HepG2 (cell line): ENCODE data around the gene USH2A. TPM values are rescaled to one million over a fixed set of nuclear protein-coding genes. Genes with fewer than 3 reads are reported as not detected.
A peak's percentile ranks its signal among the peaks of the same experiment; 100 is the strongest.

Experiments used
- ATAC-seq: fragments of 200-7000 bp; cut with Tn5 transposase; 3 replicates; pipeline ENCODE4 v1.9.1; 2020; ENCODE audit warnings: mild to moderate bottlenecking, moderate library complexity
- BruUV-seq: library from RNA; stranded (reverse); fragments of 400-500 nt; replicated peaks from 2 replicates; lab custom pipeline; 2021; lab: Mats Ljungman, UMichigan
- CTCF ChIA-PET: fragments of 300-600 bp; formaldehyde crosslinking; extraction: SDS; loops from one replicate; lab custom pipeline; 2021; ENCODE audit warnings: low total read pairs, inconsistent platforms, low intra/inter-chr PET ratio; lab: Yijun Ruan, JAX
- POLR2A ChIA-PET: fragments of 350-600 bp; sonication (Branson Sonifier 250); formaldehyde crosslinking; loops from one replicate; lab custom pipeline; 2020; ENCODE audit warnings: antibody characterized with exemption, inconsistent platforms; lab: Yijun Ruan, JAX
- DNase-seq: peaks from one replicate; pipeline ENCODE4 v3.0.0-alpha.2; 2015; ENCODE audit warnings: low spot score
- FAIRE-seq: peaks from 3 replicates; lab custom pipeline; 2011; peaks lifted over from hg19 to GRCh38; lab: Jason Lieb, UNC
- H2AFZ ChIP-seq: one replicate; pipeline ENCODE4 v1.6.1; 2011; ENCODE audit warnings: low read length, inconsistent platforms
- H3K27ac ChIP-seq: fragments of 300-600 bp; 3 replicates; pipeline ENCODE4 v1.8.0; 2011; ENCODE audit warnings: mixed run types, mild to moderate bottlenecking, mixed read lengths, low read length, inconsistent platforms; ENCODE audit not compliant: insufficient read depth; ENCODE audit errors: extremely low read length
- H3K27me3 ChIP-seq, 2 experiments: fragments of 200-600 bp in 1 of 2; 2 replicates in 1 of 2; 3 replicates in 1 of 2; pipeline versions ENCODE4 v1.6.0 to v1.8.0; 2011; ENCODE audit warnings: low read length in 2 of 2, mild to moderate bottlenecking in 2 of 2, moderate library complexity in 2 of 2, inconsistent platforms in 1 of 2; ENCODE audit not compliant: insufficient read depth in 2 of 2, control insufficient read depth in 1 of 2
- H3K36me3 ChIP-seq, 2 experiments: fragments of 200-600 bp in 1 of 2; replicated peaks in 1 of 2; 2 replicates in 1 of 2; 3 replicates in 1 of 2; pipeline versions ENCODE4 v1.5.1 to v1.8.0; 2011; ENCODE audit warnings: low read length in 2 of 2, inconsistent platforms in 1 of 2; ENCODE audit not compliant: insufficient read depth in 2 of 2, control insufficient read depth in 1 of 2
- H3K4me1 ChIP-seq: 2 replicates; pipeline ENCODE4 v1.5.1; 2012; ENCODE audit warnings: low read length, inconsistent platforms; ENCODE audit not compliant: insufficient read depth
- H3K4me2 ChIP-seq: 2 replicates; pipeline ENCODE4 v1.6.0; 2011; ENCODE audit warnings: low read depth, low read length, inconsistent platforms
- H3K4me3 ChIP-seq, 3 experiments: fragments of 200-600 bp in 1 of 3; sonication (generic), shearing (Covaris generic) in 1 of 3; replicated peaks in 1 of 3; 2 replicates each; pipeline ENCODE4 v1.5.1; 2011 to 2016; ENCODE audit warnings: low read length in 3 of 3, inconsistent platforms in 2 of 3, low read depth in 2 of 3, mild to moderate bottlenecking in 2 of 3, control low read depth in 1 of 3, mixed read lengths in 1 of 3; ENCODE audit not compliant: insufficient read depth in 1 of 3
- H3K79me2 ChIP-seq: one replicate; pipeline ENCODE4 v1.6.1; 2011; ENCODE audit warnings: low read length, inconsistent platforms; ENCODE audit not compliant: insufficient read depth
- H3K9ac ChIP-seq: 2 replicates; pipeline ENCODE4 v1.6.0; 2011; ENCODE audit warnings: mild to moderate bottlenecking, low read depth, low read length, inconsistent platforms; ENCODE audit not compliant: insufficient read depth
- H3K9me3 ChIP-seq: 2 replicates; pipeline ENCODE4 v1.5.1; 2012; ENCODE audit warnings: mild to moderate bottlenecking, low read length
- H4K20me1 ChIP-seq: 2 replicates; pipeline ENCODE4 v1.6.0; 2011; ENCODE audit warnings: inconsistent platforms, mild to moderate bottlenecking, low read length, moderate library complexity; ENCODE audit not compliant: insufficient read depth
- ATF7 ChIP-seq, 2 experiments: fragments of 450-650 bp in 1 of 2; sonication (generic) in 1 of 2; formaldehyde crosslinking in 1 of 2; IDR thresholded peaks; 2 replicates each; pipeline versions ENCODE4 v1.4.0 to v1.6.1; 2016 to 2020; ENCODE audit warnings: antibody characterized with exemption in 1 of 2, mild to moderate bottlenecking in 1 of 2, missing genetic modification reagents in 1 of 2
- HES4 ChIP-seq: sonication (generic); formaldehyde crosslinking; IDR thresholded peaks from 2 replicates; pipeline ENCODE4 v1.9.0; 2021; ENCODE audit warnings: mild to moderate bottlenecking, missing genetic modification reagents, borderline replicate concordance
- HNRNPLL ChIP-seq: fragments of 200-400 bp; formaldehyde crosslinking; IDR thresholded peaks from 2 replicates; pipeline ENCODE4 v1.6.1; 2017; ENCODE audit warnings: mild to moderate bottlenecking, low read depth, low read length; ENCODE audit not compliant: poor library complexity, severe bottlenecking
- MLLT10 ChIP-seq: sonication (generic); formaldehyde crosslinking; IDR thresholded peaks from 2 replicates; pipeline ENCODE4 v1.4.0; 2020; ENCODE audit warnings: missing genetic modification reagents
- NFIB ChIP-seq: sonication (generic); formaldehyde crosslinking; IDR thresholded peaks from 2 replicates; pipeline ENCODE4 v1.9.0; 2021; ENCODE audit warnings: missing genetic modification reagents, mild to moderate bottlenecking, borderline replicate concordance
- ZFAT ChIP-seq: sonication (generic); formaldehyde crosslinking; conservative IDR thresholded peaks from 2 replicates; pipeline ENCODE4 v1.8.1; 2023; ENCODE audit warnings: missing genetic modification reagents, inconsistent platforms
- ZNF552 ChIP-seq: sonication (generic); formaldehyde crosslinking; IDR thresholded peaks from 2 replicates; pipeline ENCODE4 v1.9.0; 2022; ENCODE audit warnings: missing genetic modification reagents, mild to moderate bottlenecking, borderline replicate concordance
- WGBS: methylation state at CpG from one replicate; pipeline ENCODE4 v1.1.6; 2017; ENCODE audit warnings: low lambda C conversion rate; 5-methylcytosine and 5-hydroxymethylcytosine counted together
- in situ Hi-C: cut with HindIII; loops from 2 replicates; pipeline ENCODE4 v1.10.0; 2017; ENCODE audit warnings: low pct_unique_long_range_greater_than_20kb; ENCODE audit not compliant: extremely low pct_ligation_motif_present
- intact Hi-C: fragments of 100-400 bp; cut with micrococcal nuclease; formaldehyde crosslinking; loops from one replicate; pipeline ENCODE4 v1.10.0; 2022; ENCODE audit not compliant: unreplicated experiment
- polyA plus RNA-seq, 8 experiments: library from polyadenylated mRNA; depleted of rRNA in 3 of 8; stranded (reverse) in 7 of 8; unstranded in 1 of 8; fragments of >200 nt; fragmentation: Illumina TruSeq in 4 of 8; extraction: Trizol in 4 of 8; gene quantifications; 2 replicates each; pipeline versions ENCODE4 v1.2.1 to v1.2.3, GENCODE V29; 2011 to 2016; ENCODE audit warnings: low read depth in 4 of 8, missing spikeins in 1 of 8, mixed read lengths in 1 of 8; ENCODE audit not compliant: insufficient read depth in 1 of 8
- total RNA-seq, 5 experiments: library from RNA; depleted of rRNA; stranded (reverse); fragments of >200 nt; fragmentation: Illumina TruSeq; extraction: Trizol; gene quantifications; 2 replicates each; pipeline ENCODE4 v1.2.3, GENCODE V29; 2016; ENCODE audit warnings: low read depth in 1 of 5
- TF ChIP-seq, protein P1 (sequence below): sonication (generic); formaldehyde crosslinking; IDR thresholded peaks from 2 replicates; pipeline ENCODE4 v1.5.0; 2020; ENCODE audit warnings: missing genetic modification reagents
- TF ChIP-seq, protein P2 (sequence below): sonication (generic); formaldehyde crosslinking; IDR thresholded peaks from 2 replicates; pipeline ENCODE4 v1.5.0; 2020; ENCODE audit warnings: missing genetic modification reagents
- TF ChIP-seq, protein P3 (sequence below), 2 experiments: IDR thresholded peaks; 2 replicates each; pipeline ENCODE4 v1.6.1; 2011 to 2012; ENCODE audit warnings: low read length in 2 of 2, borderline replicate concordance in 1 of 2, low read depth in 1 of 2, mild to moderate bottlenecking in 1 of 2, moderate library complexity in 1 of 2
- TF ChIP-seq, protein P4 (sequence below): sonication (generic); formaldehyde crosslinking; IDR thresholded peaks from 2 replicates; pipeline ENCODE4 v1.4.0; 2020; ENCODE audit warnings: missing genetic modification reagents

USH2A gene
- total and polyA plus RNA-seq, 2 of the 13 experiments (the other 11 are each of a cell fraction or from before 2014, with no cell fraction given), result 0.02 TPM; not detected in 1

DNA sequence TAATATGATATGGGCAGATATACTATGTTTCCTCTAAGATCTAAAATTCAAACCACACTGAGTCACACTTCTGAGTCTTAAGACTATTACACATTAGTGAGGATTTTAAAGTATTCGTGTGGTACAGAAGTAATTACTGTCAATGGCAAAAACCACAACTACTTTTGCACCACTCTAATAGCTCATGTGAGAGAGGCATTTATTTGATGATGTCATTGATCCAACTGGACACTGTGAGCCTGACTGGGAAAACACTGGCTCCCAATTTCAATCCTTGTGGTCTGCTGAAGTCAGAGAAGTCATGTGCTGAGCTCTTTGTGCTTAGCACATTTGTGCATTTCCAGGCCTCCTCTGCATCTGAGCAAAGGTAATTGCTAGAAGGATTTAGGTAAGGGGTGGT lies 377.8 kb downstream of the USH2A start:
- no peak overlapping the region for H3K27ac ChIP-seq
- ChIA-PET POLR2A (no interaction called here), CTCF (no interaction called here)
- intact Hi-C loops (no loop called here), in situ Hi-C loops (no loop called here)
- no peak overlapping the region for H3K4me2 ChIP-seq
- H3K9me3 ChIP-seq, result no peaks in the 10 kb centered on the region
- no peak overlapping the region for H2AFZ ChIP-seq
- no peaks in the 10 kb centered on the region for H4K20me1 ChIP-seq
- TF ChIP-seq NFIB (CRISPR knock-in tag) (no peak), MLLT10 (CRISPR knock-in tag) (no peak), HES4 (CRISPR knock-in tag) (no peak), ATF7 (IDR thresholded peaks at IDR 0.05) (peak; percentile 81), ATF7 (CRISPR knock-in tag; IDR thresholded peaks at IDR 0.05) (no peak), ZFAT (CRISPR knock-in tag) (no peak)
- TF ChIP-seq, protein P1, sequence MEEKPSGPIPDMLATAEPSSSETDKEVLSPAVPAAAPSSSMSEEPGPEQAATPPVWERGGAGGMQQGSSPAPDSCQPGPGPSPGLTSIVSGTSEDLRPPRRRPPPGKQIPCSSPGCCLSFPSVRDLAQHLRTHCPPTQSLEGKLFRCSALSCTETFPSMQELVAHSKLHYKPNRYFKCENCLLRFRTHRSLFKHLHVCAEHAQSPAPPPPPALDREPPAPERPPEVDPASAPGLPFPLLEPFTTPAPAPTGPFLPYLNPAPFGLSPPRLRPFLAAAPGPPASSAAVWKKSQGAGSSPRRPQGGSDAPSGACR (CRISPR knock-in tag), result no peak
- TF ChIP-seq, protein P2, sequence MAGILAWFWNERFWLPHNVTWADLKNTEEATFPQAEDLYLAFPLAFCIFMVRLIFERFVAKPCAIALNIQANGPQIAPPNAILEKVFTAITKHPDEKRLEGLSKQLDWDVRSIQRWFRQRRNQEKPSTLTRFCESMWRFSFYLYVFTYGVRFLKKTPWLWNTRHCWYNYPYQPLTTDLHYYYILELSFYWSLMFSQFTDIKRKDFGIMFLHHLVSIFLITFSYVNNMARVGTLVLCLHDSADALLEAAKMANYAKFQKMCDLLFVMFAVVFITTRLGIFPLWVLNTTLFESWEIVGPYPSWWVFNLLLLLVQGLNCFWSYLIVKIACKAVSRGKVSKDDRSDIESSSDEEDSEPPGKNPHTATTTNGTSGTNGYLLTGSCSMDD, result no peak
- no peak for ATAC-seq
- no peaks in the 10 kb centered on the region for H3K36me3 ChIP-seq
- H3K27me3 ChIP-seq, result no peaks in the 10 kb centered on the region
- H3K4me1 ChIP-seq, result no peaks in the 10 kb centered on the region
- DNase-seq, result no peak
- no TSS peak for BruUV-seq
- no peak for FAIRE-seq
- H3K79me2 ChIP-seq, result no peaks in the 10 kb centered on the region
- H3K9ac ChIP-seq, result no peak overlapping the region
- WGBS, result 7% methylated on average over 1 of the region's 1 CpG
- no peak overlapping the region for H3K4me3 ChIP-seq

DNA sequence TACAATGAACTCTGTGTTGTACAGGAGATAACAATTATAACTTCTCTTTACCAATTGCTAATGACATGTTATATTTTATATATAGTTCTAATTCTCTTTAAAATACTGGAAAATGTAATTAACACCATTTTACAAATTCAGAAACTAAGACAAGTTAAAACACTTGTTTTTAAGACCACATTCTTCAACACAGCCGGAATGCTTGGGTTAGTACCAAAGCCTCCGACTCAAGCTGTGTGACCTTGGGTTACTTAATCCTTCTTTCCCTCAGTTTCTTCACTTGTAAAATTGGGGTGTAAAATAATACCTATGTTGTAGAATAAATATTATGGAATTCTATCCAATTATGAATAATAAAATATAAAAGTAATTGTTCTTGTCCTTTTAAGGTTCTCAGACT lies 378.7 kb downstream of the USH2A start:
- 2% methylated on average over 2 of the region's 2 CpGs for WGBS
- no peak overlapping the region for H2AFZ ChIP-seq
- no peak overlapping the region for H3K4me3 ChIP-seq
- FAIRE-seq, result no peak
- POLR2A ChIA-PET, result no interaction called here
- H3K9ac ChIP-seq, result no peak overlapping the region
- DNase-seq, result no peak
- H4K20me1 ChIP-seq, result no peaks in the 10 kb centered on the region
- no peak for ATAC-seq
- H3K4me1 ChIP-seq, result no peaks in the 10 kb centered on the region
- H3K27ac ChIP-seq, result no peak overlapping the region
- no peaks in the 10 kb centered on the region for H3K9me3 ChIP-seq
- H3K27me3 ChIP-seq, result no peaks in the 10 kb centered on the region
- CTCF ChIA-PET, result no interaction called here
- in situ Hi-C loops, result no loop called here
- no TSS peak for BruUV-seq
- no peaks in the 10 kb centered on the region for H3K79me2 ChIP-seq
- intact Hi-C loops, result no loop called here
- no peak overlapping the region for H3K4me2 ChIP-seq
- H3K36me3 ChIP-seq, result no peaks in the 10 kb centered on the region
- TF ChIP-seq ZNF552 (CRISPR knock-in tag) (no peak), HNRNPLL (no peak)
- TF ChIP-seq, protein P3, sequence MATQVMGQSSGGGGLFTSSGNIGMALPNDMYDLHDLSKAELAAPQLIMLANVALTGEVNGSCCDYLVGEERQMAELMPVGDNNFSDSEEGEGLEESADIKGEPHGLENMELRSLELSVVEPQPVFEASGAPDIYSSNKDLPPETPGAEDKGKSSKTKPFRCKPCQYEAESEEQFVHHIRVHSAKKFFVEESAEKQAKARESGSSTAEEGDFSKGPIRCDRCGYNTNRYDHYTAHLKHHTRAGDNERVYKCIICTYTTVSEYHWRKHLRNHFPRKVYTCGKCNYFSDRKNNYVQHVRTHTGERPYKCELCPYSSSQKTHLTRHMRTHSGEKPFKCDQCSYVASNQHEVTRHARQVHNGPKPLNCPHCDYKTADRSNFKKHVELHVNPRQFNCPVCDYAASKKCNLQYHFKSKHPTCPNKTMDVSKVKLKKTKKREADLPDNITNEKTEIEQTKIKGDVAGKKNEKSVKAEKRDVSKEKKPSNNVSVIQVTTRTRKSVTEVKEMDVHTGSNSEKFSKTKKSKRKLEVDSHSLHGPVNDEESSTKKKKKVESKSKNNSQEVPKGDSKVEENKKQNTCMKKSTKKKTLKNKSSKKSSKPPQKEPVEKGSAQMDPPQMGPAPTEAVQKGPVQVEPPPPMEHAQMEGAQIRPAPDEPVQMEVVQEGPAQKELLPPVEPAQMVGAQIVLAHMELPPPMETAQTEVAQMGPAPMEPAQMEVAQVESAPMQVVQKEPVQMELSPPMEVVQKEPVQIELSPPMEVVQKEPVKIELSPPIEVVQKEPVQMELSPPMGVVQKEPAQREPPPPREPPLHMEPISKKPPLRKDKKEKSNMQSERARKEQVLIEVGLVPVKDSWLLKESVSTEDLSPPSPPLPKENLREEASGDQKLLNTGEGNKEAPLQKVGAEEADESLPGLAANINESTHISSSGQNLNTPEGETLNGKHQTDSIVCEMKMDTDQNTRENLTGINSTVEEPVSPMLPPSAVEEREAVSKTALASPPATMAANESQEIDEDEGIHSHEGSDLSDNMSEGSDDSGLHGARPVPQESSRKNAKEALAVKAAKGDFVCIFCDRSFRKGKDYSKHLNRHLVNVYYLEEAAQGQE (IDR thresholded peaks at IDR 0.05; ENCODE audit: borderline replicate concordance in 1 of 2, low read depth in 1 of 2, low read length in 2 of 2), result no peak
- TF ChIP-seq, protein P4, sequence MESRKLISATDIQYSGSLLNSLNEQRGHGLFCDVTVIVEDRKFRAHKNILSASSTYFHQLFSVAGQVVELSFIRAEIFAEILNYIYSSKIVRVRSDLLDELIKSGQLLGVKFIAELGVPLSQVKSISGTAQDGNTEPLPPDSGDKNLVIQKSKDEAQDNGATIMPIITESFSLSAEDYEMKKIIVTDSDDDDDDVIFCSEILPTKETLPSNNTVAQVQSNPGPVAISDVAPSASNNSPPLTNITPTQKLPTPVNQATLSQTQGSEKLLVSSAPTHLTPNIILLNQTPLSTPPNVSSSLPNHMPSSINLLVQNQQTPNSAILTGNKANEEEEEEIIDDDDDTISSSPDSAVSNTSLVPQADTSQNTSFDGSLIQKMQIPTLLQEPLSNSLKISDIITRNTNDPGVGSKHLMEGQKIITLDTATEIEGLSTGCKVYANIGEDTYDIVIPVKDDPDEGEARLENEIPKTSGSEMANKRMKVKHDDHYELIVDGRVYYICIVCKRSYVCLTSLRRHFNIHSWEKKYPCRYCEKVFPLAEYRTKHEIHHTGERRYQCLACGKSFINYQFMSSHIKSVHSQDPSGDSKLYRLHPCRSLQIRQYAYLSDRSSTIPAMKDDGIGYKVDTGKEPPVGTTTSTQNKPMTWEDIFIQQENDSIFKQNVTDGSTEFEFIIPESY (CRISPR knock-in tag), result no peak
